Hindlimb muscle (tissue), 1 donor: Measurements from ENCODE around the gene LAMA4. TPM values are rescaled to one million over a fixed set of nuclear protein-coding genes. Genes with fewer than 3 reads are reported as not detected.
"Not testable (repeated sequence)": the region's sequence is repeated elsewhere in the genome, so short reads cannot be mapped to it uniquely, and the experiment has no call there.

Source experiments
- DNase-seq: peaks from one replicate; pipeline ENCODE4 v3.0.0-alpha.2; 2013
- polyA plus RNA-seq: library from polyadenylated mRNA; unstranded; fragments of 120-200 nt; gene quantifications from one replicate; pipeline ENCODE4 v1.2.1, GENCODE V29; 2013; ENCODE audit not compliant: insufficient read length

The LAMA4 gene
- polyA plus RNA-seq, 1 donor: 157 TPM

- no peak for DNase-seq
Measured at GRCh38 chr6:112149236-112149635, 105.1 kb downstream of the LAMA4 start.

- no peak for DNase-seq
Measured at GRCh38 chr6:112148103-112148502, 106.3 kb downstream of the LAMA4 start.

GRCh38 chr6:112145080-112145573 lies 109.2 kb downstream of the LAMA4 start:
- DNase-seq: no peak

GRCh38 chr6:112144145-112144926 lies 110.0 kb downstream of the LAMA4 start:
- no peak for DNase-seq

GRCh38 chr6:112141707-112142106 lies 112.7 kb downstream of the LAMA4 start:
- no peak for DNase-seq

GRCh38 chr6:112139052-112139451 lies 115.3 kb downstream of the LAMA4 start:
- DNase-seq: no peak

GRCh38 chr6:112130878-112131277 lies 123.5 kb downstream of the LAMA4 start:
- DNase-seq: no peak

- no peak for DNase-seq
Measured at GRCh38 chr6:112128208-112128607, 126.2 kb downstream of the LAMA4 start.

GRCh38 chr6:112123982-112124381 lies 130.4 kb downstream of the LAMA4 start:
- DNase-seq: no peak

- DNase-seq: no peak
Measured at GRCh38 chr6:112122756-112123155, 131.6 kb downstream of the LAMA4 start.

- DNase-seq: no peak
Measured at GRCh38 chr6:112118034-112118433, 136.3 kb downstream of the LAMA4 start.

GRCh38 chr6:112117554-112117953 lies 136.8 kb downstream of the LAMA4 start:
- DNase-seq: no peak

GRCh38 chr6:112116221-112116620 lies 138.1 kb downstream of the LAMA4 start:
- no peak for DNase-seq

- DNase-seq: no peak
Measured at GRCh38 chr6:112114577-112115223, 139.7 kb downstream of the LAMA4 start.

- no peak for DNase-seq
Measured at GRCh38 chr6:112113918-112114317, 140.4 kb downstream of the LAMA4 start.

GRCh38 chr6:112113431-112113830 lies 140.9 kb downstream of the LAMA4 start:
- DNase-seq: peak; percentile 42

GRCh38 chr6:112109262-112109661 lies 145.1 kb downstream of the LAMA4 start:
- peak; percentile 4 for DNase-seq

- no peak for DNase-seq
Measured at GRCh38 chr6:112106562-112106961, 147.8 kb downstream of the LAMA4 start.

- not testable (repeated sequence) for DNase-seq
Measured at GRCh38 chr6:112106026-112106425, 148.3 kb downstream of the LAMA4 start.

GRCh38 chr6:112100561-112100960 lies 153.8 kb downstream of the LAMA4 start:
- DNase-seq: no peak

- no peak for DNase-seq
Measured at GRCh38 chr6:112096901-112097300, 157.5 kb downstream of the LAMA4 start.

- no peak for DNase-seq
Measured at GRCh38 chr6:112087916-112088315, 166.5 kb downstream of the LAMA4 start.

GRCh38 chr6:112087136-112087911 lies 167.0 kb downstream of the LAMA4 start, which contains the start of the genes FAM229B and TUBE1:
FAM229B (plus strand) TSS chr6:112087591; CDS start chr6:112099284, 11,693 bp downstream.
TUBE1 (minus strand) TSS chr6:112087482; CDS start chr6:112087434, 48 bp downstream.
- peak; percentile 94 for DNase-seq
